MM.1S (cell line): ENCODE results near the gene SESTD1.

Experiments
- DNase-seq: peaks from one replicate; pipeline ENCODE4 v3.0.0-alpha.2; 2015
- H2AFZ ChIP-seq: fragments of 300-600 bp; sonication (generic); 2 replicates; pipeline ENCODE4 v1.6.0; 2016; ENCODE audit warnings: antibody characterized with exemption, low read length
- H3F3A ChIP-seq: fragments of 300-600 bp; sonication (generic); 2 replicates; pipeline ENCODE4 v1.6.1; 2016; ENCODE audit warnings: mild to moderate bottlenecking, antibody characterized with exemption, low read length, moderate library complexity, mixed read lengths; ENCODE audit not compliant: insufficient read depth
- H3K27ac ChIP-seq: fragments of 300-600 bp; sonication (generic); 2 replicates; pipeline ENCODE4 v1.5.1; 2016; ENCODE audit warnings: mild to moderate bottlenecking, low read length
- H3K27me3 ChIP-seq: fragments of 300-600 bp; sonication (generic); replicated peaks from 2 replicates; pipeline ENCODE4 v1.6.0; 2016; ENCODE audit warnings: low read length; ENCODE audit not compliant: insufficient read depth
- H3K36me3 ChIP-seq: fragments of 300-600 bp; sonication (generic); replicated peaks from 2 replicates; pipeline ENCODE4 v1.6.1; 2016; ENCODE audit warnings: mild to moderate bottlenecking, low read length, mixed read lengths; ENCODE audit not compliant: insufficient read depth
- H3K4me1 ChIP-seq: fragments of 300-600 bp; sonication (generic); 2 replicates; pipeline ENCODE4 v1.6.1; 2016; ENCODE audit warnings: low read length, mixed read lengths
- H3K4me2 ChIP-seq: fragments of 300-600 bp; sonication (generic); 2 replicates; pipeline ENCODE4 v1.6.0; 2016; ENCODE audit warnings: low read depth, low read length
- H3K4me3 ChIP-seq: fragments of 300-600 bp; sonication (generic); 2 replicates; pipeline ENCODE4 v1.5.1; 2016; ENCODE audit warnings: low read length, mixed read lengths
- H3K79me2 ChIP-seq: fragments of 300-600 bp; sonication (generic); 2 replicates; pipeline ENCODE4 v1.6.1; 2016; ENCODE audit warnings: mixed run types, low read length, mixed read lengths
- H3K9ac ChIP-seq: fragments of 300-600 bp; sonication (generic); 2 replicates; pipeline ENCODE4 v1.6.1; 2016; ENCODE audit warnings: low read length, mixed read lengths
- H3K9me2 ChIP-seq: fragments of 300-600 bp; sonication (generic); replicated peaks from 2 replicates; pipeline ENCODE4 v1.6.1; 2016; ENCODE audit warnings: mild to moderate bottlenecking, low read length, mixed read lengths; ENCODE audit not compliant: insufficient read depth
- H3K9me3 ChIP-seq: fragments of 300-600 bp; sonication (generic); replicated peaks from 2 replicates; pipeline ENCODE4 v1.6.1; 2016; ENCODE audit warnings: mild to moderate bottlenecking, low read length, mixed read lengths; ENCODE audit not compliant: insufficient read depth
- H4K20me1 ChIP-seq: fragments of 300-600 bp; sonication (generic); 2 replicates; pipeline ENCODE4 v1.6.1; 2016; ENCODE audit warnings: mild to moderate bottlenecking, low read length, moderate library complexity, mixed read lengths; ENCODE audit not compliant: insufficient read depth
- EZH2 ChIP-seq: fragments of 300-600 bp; sonication (generic); optimal IDR thresholded peaks from 2 replicates; pipeline ENCODE3; 2017; ENCODE audit warnings: low read depth, mild to moderate bottlenecking, antibody characterized with exemption, low read length, mixed read lengths
- EZH2phosphoT487 ChIP-seq: fragments of 300-600 bp; sonication (generic); IDR thresholded peaks from 2 replicates; pipeline ENCODE4 v1.6.1; 2018; ENCODE audit warnings: antibody characterized with exemption, low read length
- TF ChIP-seq, protein P1 (sequence below): fragments of 300-600 bp; sonication (generic); IDR thresholded peaks from 2 replicates; pipeline ENCODE4 v1.5.1; 2016; ENCODE audit warnings: antibody characterized with exemption, low read length, mixed read lengths

Gene SESTD1

DNA sequence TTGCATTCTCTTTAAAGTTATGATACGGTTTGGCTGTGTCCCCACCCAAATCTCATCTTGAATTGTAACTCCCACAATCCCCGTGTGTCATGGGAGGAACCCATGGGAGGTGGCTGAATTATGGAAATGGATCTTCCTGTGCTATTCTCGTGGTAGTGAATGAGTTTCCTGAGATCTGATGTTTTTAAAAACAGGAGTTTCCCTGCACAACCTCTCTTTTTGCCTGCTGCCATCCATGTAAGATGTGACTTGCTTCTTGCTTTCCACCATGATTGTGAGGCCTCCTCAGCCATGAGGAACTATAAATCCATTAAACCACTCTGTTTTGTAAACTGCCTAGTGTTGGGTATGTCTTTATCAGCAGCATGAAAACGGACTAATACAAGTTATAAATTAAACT is 37.5 kb upstream of the SESTD1 start:
- H2AFZ ChIP-seq: no peak overlapping the region
- H3K4me2 ChIP-seq: no peak overlapping the region
- H3K4me3 ChIP-seq: no peak overlapping the region
- no peaks in the 10 kb centered on the region for H3K4me1 ChIP-seq
- no peaks in the 10 kb centered on the region for H3K9me3 ChIP-seq
- H4K20me1 ChIP-seq: no peaks in the 10 kb centered on the region
- H3F3A ChIP-seq: no peaks in the 10 kb centered on the region
- TF ChIP-seq EZH2 (no peak), EZH2phosphoT487 (no peak)
- TF ChIP-seq, protein P1, sequence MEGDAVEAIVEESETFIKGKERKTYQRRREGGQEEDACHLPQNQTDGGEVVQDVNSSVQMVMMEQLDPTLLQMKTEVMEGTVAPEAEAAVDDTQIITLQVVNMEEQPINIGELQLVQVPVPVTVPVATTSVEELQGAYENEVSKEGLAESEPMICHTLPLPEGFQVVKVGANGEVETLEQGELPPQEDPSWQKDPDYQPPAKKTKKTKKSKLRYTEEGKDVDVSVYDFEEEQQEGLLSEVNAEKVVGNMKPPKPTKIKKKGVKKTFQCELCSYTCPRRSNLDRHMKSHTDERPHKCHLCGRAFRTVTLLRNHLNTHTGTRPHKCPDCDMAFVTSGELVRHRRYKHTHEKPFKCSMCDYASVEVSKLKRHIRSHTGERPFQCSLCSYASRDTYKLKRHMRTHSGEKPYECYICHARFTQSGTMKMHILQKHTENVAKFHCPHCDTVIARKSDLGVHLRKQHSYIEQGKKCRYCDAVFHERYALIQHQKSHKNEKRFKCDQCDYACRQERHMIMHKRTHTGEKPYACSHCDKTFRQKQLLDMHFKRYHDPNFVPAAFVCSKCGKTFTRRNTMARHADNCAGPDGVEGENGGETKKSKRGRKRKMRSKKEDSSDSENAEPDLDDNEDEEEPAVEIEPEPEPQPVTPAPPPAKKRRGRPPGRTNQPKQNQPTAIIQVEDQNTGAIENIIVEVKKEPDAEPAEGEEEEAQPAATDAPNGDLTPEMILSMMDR: no peak
- no peak for DNase-seq
- H3K27me3 ChIP-seq: no peaks in the 10 kb centered on the region
- no peak overlapping the region for H3K9ac ChIP-seq
- no peaks in the 10 kb centered on the region for H3K79me2 ChIP-seq
- H3K36me3 ChIP-seq: no peaks in the 10 kb centered on the region
- H3K27ac ChIP-seq: no peak overlapping the region
- no peaks in the 10 kb centered on the region for H3K9me2 ChIP-seq

DNA sequence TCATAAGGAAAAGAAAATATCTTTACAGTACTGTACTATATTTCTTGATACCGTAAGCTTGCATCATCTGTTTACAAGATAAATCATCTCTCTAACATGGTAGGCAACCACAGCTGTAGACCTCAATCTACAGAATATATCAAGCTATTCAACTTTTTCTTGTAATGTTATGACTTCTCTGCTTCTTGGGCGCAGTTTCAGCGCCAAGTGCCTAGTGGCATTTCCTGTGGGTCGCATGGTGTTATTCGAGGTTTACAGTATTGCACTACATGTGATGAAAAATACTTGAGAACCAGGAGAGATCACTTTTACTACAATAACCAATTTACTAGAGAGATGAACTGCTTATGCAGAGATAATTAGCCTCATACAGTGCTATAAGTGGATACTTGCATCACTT is 34.0 kb upstream of the SESTD1 start:
- H2AFZ ChIP-seq: no peak overlapping the region
- no peak overlapping the region for H3K4me2 ChIP-seq
- no peak overlapping the region for H3K4me3 ChIP-seq
- no peaks in the 10 kb centered on the region for H3K27me3 ChIP-seq
- H3K9ac ChIP-seq: no peak overlapping the region
- no peak for DNase-seq
- no peaks in the 10 kb centered on the region for H3K9me3 ChIP-seq
- no peaks in the 10 kb centered on the region for H3F3A ChIP-seq
- H4K20me1 ChIP-seq: no peaks in the 10 kb centered on the region
- H3K27ac ChIP-seq: no peak overlapping the region
- no peaks in the 10 kb centered on the region for H3K9me2 ChIP-seq
- H3K79me2 ChIP-seq: no peaks in the 10 kb centered on the region
- TF ChIP-seq, protein P1: no peak
- no peak for TF ChIP-seq EZH2phosphoT487
- no peak for TF ChIP-seq EZH2
- no peaks in the 10 kb centered on the region for H3K36me3 ChIP-seq
- no peaks in the 10 kb centered on the region for H3K4me1 ChIP-seq

DNA sequence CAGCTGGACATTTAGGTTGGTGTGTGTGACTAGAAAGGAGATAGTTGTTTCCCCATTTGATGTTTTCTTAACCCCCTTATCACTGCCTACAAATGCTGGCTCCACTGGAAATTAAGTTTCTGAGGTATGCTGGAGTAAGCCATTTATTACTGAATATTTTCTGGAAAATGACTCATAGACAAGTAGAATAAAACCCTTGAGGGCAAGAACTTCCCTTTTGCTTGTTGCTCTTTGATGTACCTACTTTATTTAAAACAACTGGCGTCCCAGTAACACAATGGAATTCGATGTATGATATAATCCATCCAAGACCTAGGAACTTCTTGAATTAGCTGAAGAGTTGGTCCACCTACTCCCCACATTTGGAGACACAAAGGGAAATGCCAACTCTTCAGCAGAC is 33.3 kb upstream of the SESTD1 start:
- Histone ChIP-seq H3K36me3 (no peaks in the 10 kb centered on the region), H3K4me1 (no peaks in the 10 kb centered on the region), H3K27ac (no peak overlapping the region), H3F3A (no peaks in the 10 kb centered on the region), H3K9me2 (no peaks in the 10 kb centered on the region), H3K4me2 (no peak overlapping the region), H3K79me2 (no peaks in the 10 kb centered on the region), H4K20me1 (no peaks in the 10 kb centered on the region), H3K4me3 (no peak overlapping the region), H3K9me3 (no peaks in the 10 kb centered on the region), H3K9ac (no peak overlapping the region), H2AFZ (no peak overlapping the region), H3K27me3 (no peaks in the 10 kb centered on the region)
- no peak for DNase-seq
- TF ChIP-seq EZH2 (no peak), EZH2phosphoT487 (no peak)
- TF ChIP-seq, protein P1: no peak

DNA sequence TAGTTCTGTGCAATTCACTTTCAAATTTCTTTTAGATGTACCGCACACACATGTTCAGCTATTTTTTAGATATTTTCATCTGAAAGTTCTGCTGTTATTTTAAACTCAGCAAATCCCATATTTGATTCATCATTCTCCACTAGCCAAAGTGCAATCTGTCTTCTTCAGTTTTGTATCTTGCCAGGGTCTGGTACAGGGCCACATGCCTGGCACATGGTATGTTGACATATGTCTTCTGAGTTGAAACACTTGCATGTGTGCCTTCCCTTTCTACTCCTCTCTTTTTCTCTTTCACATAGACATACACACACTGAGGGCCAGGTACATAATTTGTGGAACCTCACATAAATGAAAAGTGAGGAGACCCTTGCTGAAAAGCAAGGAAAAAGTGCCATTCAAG is 25.7 kb upstream of the SESTD1 start:
- Histone ChIP-seq H2AFZ (no peak overlapping the region), H3F3A (no peaks in the 10 kb centered on the region), H3K9ac (no peak overlapping the region), H3K9me3 (no peaks in the 10 kb centered on the region), H3K4me2 (no peak overlapping the region), H3K79me2 (no peaks in the 10 kb centered on the region), H3K9me2 (no peaks in the 10 kb centered on the region), H3K4me3 (no peak overlapping the region), H3K27ac (no peak overlapping the region), H3K36me3 (no peaks in the 10 kb centered on the region), H3K4me1 (no peaks in the 10 kb centered on the region), H4K20me1 (no peaks in the 10 kb centered on the region), H3K27me3 (no peaks in the 10 kb centered on the region)
- no peak for DNase-seq
- TF ChIP-seq, protein P1: no peak
- no peak for TF ChIP-seq EZH2
- TF ChIP-seq EZH2phosphoT487: no peak
